Adrenal gland (tissue), 12 donors: ENCODE measurements around the gene ATG10. TPM values are rescaled to one million over a fixed set of nuclear protein-coding genes. Genes with fewer than 3 reads are reported as not detected.

ENCODE experiments used
- DNase-seq, 7 donors: peaks; one replicate each; pipeline ENCODE4 v3.0.0-alpha.2; 2019 to 2020
- H3K27ac ChIP-seq, 5 donors: fragments of 200-600 bp; sonication (generic) in 4 of 5; 1 replicate in 3 of 5; 2 replicates in 2 of 5; pipeline versions ENCODE4 v1.5.1 to v1.8.0; 2016 to 2020; ENCODE audit warnings: mild to moderate bottlenecking in 1 of 5
- H3K27me3 ChIP-seq: fragments of 200-600 bp; 2 replicates; pipeline ENCODE4 v1.8.0; 2021
- H3K36me3 ChIP-seq, 2 donors: fragments of 200-600 bp; replicated peaks in 1 of 2; 1 replicate in 1 of 2; 2 replicates in 1 of 2; pipeline versions ENCODE4 v1.5.1 to v1.8.0; 2018 to 2022
- H3K4me1 ChIP-seq, 2 donors: fragments of 200-600 bp; replicated peaks in 1 of 2; 1 replicate in 1 of 2; 2 replicates in 1 of 2; pipeline versions ENCODE4 v1.5.1 to v1.8.0; 2018 to 2021
- H3K4me3 ChIP-seq, 4 donors: fragments of 200-600 bp; sonication (generic) in 3 of 4; one replicate each; pipeline ENCODE4 v1.5.1; 2016 to 2018
- H3K9me3 ChIP-seq, 3 donors: fragments of 200-600 bp; sonication (generic) in 1 of 3; replicated peaks in 1 of 3; 1 replicate in 2 of 3; 2 replicates in 1 of 3; pipeline versions ENCODE4 v1.5.1 to v1.8.0; 2016 to 2021
- POLR2A ChIP-seq, 2 donors: fragments of 450-650 bp; IDR thresholded peaks; one replicate each; pipeline ENCODE4 v1.6.1; 2017; ENCODE audit warnings: antibody characterized with exemption in 2 of 2, mild to moderate bottlenecking in 2 of 2, moderate library complexity in 1 of 2
- WGBS, 4 donors: extraction: QIAGEN DNeasy Blood & Tissue Kit in 2 of 4; methylation state at CpG; one replicate each; pipeline versions ENCODE4 v1.1.5 to v1.1.7; 2013 to 2017; 5-methylcytosine and 5-hydroxymethylcytosine counted together
- intact Hi-C, 2 donors: fragments of 100-400 bp; cut with DNase I; formaldehyde crosslinking; loops; one replicate each; pipeline versions ENCODE4 v1.14.1 to v1.15.0; 2022 to 2023
- polyA plus RNA-seq, 3 donors: library from polyadenylated mRNA; stranded (reverse); fragments of 200-250 nt in 2 of 3; fragments of 350-450 nt in 1 of 3; fragmentation: Illumina TruSeq in 1 of 3; extraction: RNeasy Lipid Tissue Mini Kit (QIAGEN cat#74804) in 1 of 3; gene quantifications; one replicate each; pipeline ENCODE4 v1.2.3, GENCODE V29; 2013 to 2014
- total RNA-seq, 9 donors: library from RNA; depleted of rRNA in 4 of 9; stranded (reverse); fragments of >200 nt in 4 of 9; fragments of 120-200 nt in 1 of 9; fragmentation: NEBNext Ultra II Directional in 1 of 9; extraction: Animal tissue kit (Norgen Biotek cat#: 25700) in 1 of 9; gene quantifications; one replicate each; pipeline versions ENCODE4 v1.1.0 to v1.2.4, GENCODE V29; 2013 to 2023
- TF ChIP-seq, protein P1 (sequence below), 6 experiments: fragments of 450-650 bp in 4 of 6; fragments of 200-600 bp in 2 of 6; sonication (generic) in 1 of 6; IDR thresholded peaks; 1 replicate in 5 of 6; 2 replicates in 1 of 6; pipeline versions ENCODE4 v1.5.1 to v1.8.0; 2016 to 2021; ENCODE audit warnings: antibody characterized with exemption in 6 of 6, mild to moderate bottlenecking in 2 of 6, moderate library complexity in 1 of 6
- donor health status: healthy with polysubstance abuse.
- donor health status: Bipolar disorder and iron deficiency.
- donor health status: DM: yes; HTN: yes; CAD: no.
- donor health status: DM: no; HTN: no; CAD: no.
- donor health status: DM: no; HTN: no; CAD: no.
- donor health status: DM: yes; HTN: yes; CAD: no.

Gene ATG10
- total and polyA plus RNA-seq, 12 donors = 4.0 to 15.1 (median 7.1) TPM

DNA sequence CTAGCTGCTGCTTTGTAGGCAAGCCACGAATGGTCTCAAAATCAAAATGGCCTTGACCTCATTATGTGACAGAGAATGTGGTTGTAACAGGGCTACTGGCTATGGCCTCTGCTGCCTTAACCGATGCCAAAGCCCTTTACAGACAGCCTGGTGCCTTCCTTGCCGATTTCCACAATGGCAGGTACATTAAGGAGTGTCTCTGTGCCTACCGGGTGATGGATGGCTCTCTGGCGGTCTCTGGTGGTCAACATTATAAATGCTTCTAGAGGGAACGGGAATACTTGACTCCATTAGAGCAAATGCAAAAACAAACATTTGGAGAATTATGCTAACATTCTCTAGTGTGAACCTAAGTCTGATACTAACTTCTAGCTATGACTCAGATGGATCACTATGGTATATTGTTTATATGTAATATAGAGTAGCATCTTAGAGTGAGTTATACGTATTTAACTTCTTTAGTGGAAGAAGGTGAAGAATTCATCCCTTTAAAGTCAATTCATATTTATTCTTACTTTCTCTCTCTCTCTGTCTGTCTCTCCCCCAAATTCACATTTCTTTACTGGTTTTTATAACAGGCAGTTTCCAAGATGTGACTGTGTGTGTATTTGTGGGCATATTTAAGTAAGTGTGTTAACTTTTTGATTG lies 253.8 kb downstream of the ATG10 start:
- Histone ChIP-seq H3K27ac (no peak overlapping the region), H3K36me3 (no peaks in the 10 kb centered on the region), H3K9me3 (no peaks in the 10 kb centered on the region), H3K4me3 (no peak overlapping the region), H3K27me3 (no peaks in the 10 kb centered on the region), H3K4me1 (no peaks in the 10 kb centered on the region)
- TF ChIP-seq, protein P1, sequence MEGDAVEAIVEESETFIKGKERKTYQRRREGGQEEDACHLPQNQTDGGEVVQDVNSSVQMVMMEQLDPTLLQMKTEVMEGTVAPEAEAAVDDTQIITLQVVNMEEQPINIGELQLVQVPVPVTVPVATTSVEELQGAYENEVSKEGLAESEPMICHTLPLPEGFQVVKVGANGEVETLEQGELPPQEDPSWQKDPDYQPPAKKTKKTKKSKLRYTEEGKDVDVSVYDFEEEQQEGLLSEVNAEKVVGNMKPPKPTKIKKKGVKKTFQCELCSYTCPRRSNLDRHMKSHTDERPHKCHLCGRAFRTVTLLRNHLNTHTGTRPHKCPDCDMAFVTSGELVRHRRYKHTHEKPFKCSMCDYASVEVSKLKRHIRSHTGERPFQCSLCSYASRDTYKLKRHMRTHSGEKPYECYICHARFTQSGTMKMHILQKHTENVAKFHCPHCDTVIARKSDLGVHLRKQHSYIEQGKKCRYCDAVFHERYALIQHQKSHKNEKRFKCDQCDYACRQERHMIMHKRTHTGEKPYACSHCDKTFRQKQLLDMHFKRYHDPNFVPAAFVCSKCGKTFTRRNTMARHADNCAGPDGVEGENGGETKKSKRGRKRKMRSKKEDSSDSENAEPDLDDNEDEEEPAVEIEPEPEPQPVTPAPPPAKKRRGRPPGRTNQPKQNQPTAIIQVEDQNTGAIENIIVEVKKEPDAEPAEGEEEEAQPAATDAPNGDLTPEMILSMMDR (IDR thresholded peaks at IDR 0.05) = peak; percentile 65 to 87 (median 84)
- no peak for TF ChIP-seq POLR2A (IDR thresholded peaks at IDR 0.05)
- 18 to 27% (median 21%) methylated on average over 7 of the region's 7 CpGs for WGBS, 4 donors
- DNase-seq = peak; percentile 39 to 86 (median 62)
- intact Hi-C loops = loop anchor here in 1 of 2 donors (10.0 kb wide), 1 partner anchor 51 kb away; no protein-coding TSS in a partner anchor

- Histone ChIP-seq H3K36me3 (no peaks in the 10 kb centered on the region), H3K4me3 (no peak overlapping the region), H3K9me3 (no peaks in the 10 kb centered on the region), H3K4me1 (no peaks in the 10 kb centered on the region), H3K27ac (no peak overlapping the region), H3K27me3 (no peaks in the 10 kb centered on the region)
- DNase-seq = no peak
- intact Hi-C loops = no loop called here
- TF ChIP-seq, protein P1 (IDR thresholded peaks at IDR 0.05) = no peak
- TF ChIP-seq POLR2A (IDR thresholded peaks at IDR 0.05) = no peak
- 69 to 81% (median 73%) methylated on average over 5 of the region's 5 CpGs for WGBS, 4 donors
Measured at GRCh38 chr5:82234885-82235284, 263.1 kb downstream of the ATG10 start.

DNA sequence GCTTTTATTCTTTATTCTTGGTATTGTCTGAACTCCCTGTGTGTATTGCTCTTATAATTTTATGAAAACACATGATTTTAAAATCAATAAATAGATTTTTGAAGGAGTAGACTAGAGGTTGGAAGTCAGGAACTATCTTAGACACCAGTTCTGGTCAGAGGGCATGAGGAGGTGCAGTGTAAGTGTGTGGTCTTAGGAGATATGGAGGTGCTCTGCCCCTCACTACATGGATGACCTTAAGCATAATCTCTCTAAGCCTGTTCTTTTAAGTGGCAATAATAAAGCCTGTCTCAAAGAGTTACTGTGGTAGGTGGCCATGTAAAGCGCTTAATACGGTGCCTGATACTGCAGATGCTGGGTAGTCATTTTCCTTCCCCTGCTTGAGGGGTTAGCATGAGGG lies 272.3 kb downstream of the ATG10 start:
- DNase-seq = no peak
- TF ChIP-seq, protein P1 (IDR thresholded peaks at IDR 0.05) = no peak
- TF ChIP-seq POLR2A (IDR thresholded peaks at IDR 0.05) = no peak
- Histone ChIP-seq H3K36me3 (no peaks in the 10 kb centered on the region), H3K27me3 (no peaks in the 10 kb centered on the region), H3K4me3 (no peak overlapping the region), H3K4me1 (no peaks in the 10 kb centered on the region), H3K9me3 (peaks cover 0 to 16% (median 15%) of the 10 kb centered on the region in 3 donors), H3K27ac (no peak overlapping the region)
- intact Hi-C loops = no loop called here
- WGBS, 4 donors = 97 to 98% (median 97%) methylated on average over 2 of the region's 2 CpGs

DNA sequence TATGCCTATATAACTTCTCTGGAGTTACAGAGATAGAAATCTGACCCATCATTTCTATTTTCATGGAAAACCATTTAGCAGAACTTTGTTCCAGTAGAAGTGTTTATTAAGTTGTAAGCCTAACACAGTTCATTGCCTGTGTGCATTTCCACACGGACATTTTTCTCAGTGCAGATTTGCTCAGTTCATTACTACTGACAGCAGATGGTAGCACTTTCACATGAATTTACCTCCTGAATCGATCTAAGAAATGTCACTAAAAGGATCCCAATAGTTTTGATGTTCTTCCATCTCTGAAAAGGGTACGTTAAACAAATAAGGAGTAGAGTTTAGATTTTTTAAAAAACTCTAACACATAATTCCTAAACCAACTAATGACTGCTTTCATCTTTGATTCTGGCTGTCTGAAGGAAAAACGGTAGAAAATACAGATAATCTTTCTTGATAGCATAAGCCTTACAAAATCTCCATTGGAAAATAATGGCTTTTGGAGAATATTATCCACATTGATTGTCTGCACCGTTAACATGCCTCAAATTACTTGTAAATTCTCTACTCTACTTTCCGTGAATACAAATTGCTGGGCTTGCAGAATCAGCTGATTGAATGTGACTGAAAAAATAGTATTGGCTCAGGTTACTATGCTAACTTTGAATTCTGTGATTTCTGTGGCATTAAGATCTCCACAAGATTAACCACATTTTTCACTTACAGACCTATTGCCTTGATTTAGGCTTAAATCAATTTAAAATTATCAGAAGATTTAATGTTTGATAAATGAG lies 273.2 kb downstream of the ATG10 start:
- 73 to 88% (median 80%) methylated on average over 6 of the region's 6 CpGs for WGBS, 4 donors
- no peaks in the 10 kb centered on the region for H3K27me3 ChIP-seq
- intact Hi-C loops = no loop called here

More for the DNA sequence above, 273.2 kb downstream of the ATG10 start:
- no peak for DNase-seq
- H3K4me3 ChIP-seq = no peak overlapping the region
- no peaks in the 10 kb centered on the region for H3K36me3 ChIP-seq
- TF ChIP-seq, protein P1 (IDR thresholded peaks at IDR 0.05) = no peak
- no peak for TF ChIP-seq POLR2A (IDR thresholded peaks at IDR 0.05)
- peaks cover 0 to 16% (median 15%) of the 10 kb centered on the region in 3 donors for H3K9me3 ChIP-seq
- H3K4me1 ChIP-seq = no peaks in the 10 kb centered on the region
- no peak overlapping the region for H3K27ac ChIP-seq
